K562 (cell line): Measurements from ENCODE around the gene RAB11FIP2. TPM values are rescaled to one million over a fixed set of nuclear protein-coding genes. Genes with fewer than 3 reads are reported as not detected.

Experiments
- ATAC-seq: fragments of 200-7000 bp; cut with Tn5 transposase; 3 replicates; pipeline ENCODE4 v1.9.1; 2020; ENCODE audit warnings: moderate library complexity
- BruUV-seq: library from RNA; stranded (reverse); fragments of 400-500 nt; replicated peaks from 2 replicates; lab custom pipeline; 2021; lab: Mats Ljungman, UMichigan
- CTCF ChIA-PET: fragments of 300-600 bp; formaldehyde crosslinking; extraction: SDS; loops from one replicate; lab custom pipeline; 2021; ENCODE audit warnings: low intra/inter-chr PET ratio; lab: Yijun Ruan, JAX
- POLR2A ChIA-PET: fragments of 300-600, 350-650 bp; sonication (Branson Sonifier 250); formaldehyde crosslinking; extraction: SDS; loops from one replicate; lab custom pipeline; 2021; ENCODE audit warnings: antibody characterized with exemption, inconsistent platforms; lab: Yijun Ruan, JAX
- DNase-seq, 4 experiments: peaks; one replicate each; pipeline versions ENCODE4 v3.0.0 to v3.0.0-alpha.2; 2011 to 2018; ENCODE audit warnings: low spot score in 3 of 4, mixed read lengths in 3 of 4; ENCODE audit errors: extremely low read depth in 1 of 4
- FAIRE-seq: peaks from 2 replicates; lab custom pipeline; 2011; peaks lifted over from hg19 to GRCh38; lab: Jason Lieb, UNC
- H2AFZ ChIP-seq: 2 replicates; pipeline ENCODE4 v1.6.0; 2011; ENCODE audit warnings: low read depth, low read length, control low read depth, inconsistent platforms
- H3K27ac ChIP-seq: fragments of 200-600 bp; 3 replicates; pipeline ENCODE4 v1.8.0; 2011; ENCODE audit warnings: low read depth, mild to moderate bottlenecking, control low read depth, inconsistent platforms, low read length, moderate library complexity, mixed read lengths; ENCODE audit errors: extremely low read depth
- H3K27me3 ChIP-seq, 2 experiments: fragments of 300-600 bp in 1 of 2; 2 replicates in 1 of 2; 3 replicates in 1 of 2; pipeline versions ENCODE4 v1.6.0 to v1.8.0; 2011; ENCODE audit warnings: inconsistent platforms in 2 of 2, low read length in 2 of 2, mild to moderate bottlenecking in 1 of 2, mixed read lengths in 1 of 2, moderate library complexity in 1 of 2; ENCODE audit not compliant: control insufficient read depth in 2 of 2, insufficient read depth in 2 of 2
- H3K36me3 ChIP-seq: fragments of 300-600 bp; 3 replicates; pipeline ENCODE4 v1.8.0; 2011; ENCODE audit warnings: mild to moderate bottlenecking, low read length, inconsistent platforms; ENCODE audit not compliant: control insufficient read depth, insufficient read depth
- H3K4me1 ChIP-seq, 2 experiments: fragments of 200-600 bp in 1 of 2; replicated peaks in 1 of 2; 2 replicates in 1 of 2; 3 replicates in 1 of 2; pipeline versions ENCODE4 v1.5.1 to v1.8.0; 2011; ENCODE audit warnings: inconsistent platforms in 2 of 2, low read length in 2 of 2, mild to moderate bottlenecking in 1 of 2, mixed read lengths in 1 of 2, moderate library complexity in 1 of 2; ENCODE audit not compliant: control insufficient read depth in 2 of 2, insufficient read depth in 2 of 2
- H3K4me2 ChIP-seq: 2 replicates; pipeline ENCODE4 v1.6.1; 2011; ENCODE audit warnings: low read length, control low read depth, inconsistent platforms, mixed read lengths; ENCODE audit not compliant: insufficient read depth
- H3K4me3 ChIP-seq: fragments of 200-600 bp; sonication (generic), shearing (Covaris generic); 2 replicates; pipeline ENCODE4 v1.5.1; 2016; ENCODE audit warnings: control low read depth, inconsistent platforms
- H3K79me2 ChIP-seq: fragments of 200-600 bp; 3 replicates; pipeline ENCODE4 v1.8.0; 2011; ENCODE audit warnings: low read length, inconsistent platforms; ENCODE audit not compliant: control insufficient read depth, insufficient read depth
- H3K9ac ChIP-seq, 2 experiments: 2 replicates each; pipeline versions ENCODE4 v1.6.0 to v1.6.1; 2011; ENCODE audit warnings: low read depth in 2 of 2, low read length in 2 of 2, control low read depth in 1 of 2, inconsistent platforms in 1 of 2, mild to moderate bottlenecking in 1 of 2, mixed read lengths in 1 of 2; ENCODE audit not compliant: insufficient read depth in 1 of 2
- H3K9me1 ChIP-seq: one replicate; pipeline ENCODE4 v1.6.0; 2011; ENCODE audit warnings: inconsistent platforms, mild to moderate bottlenecking, low read length, moderate library complexity; ENCODE audit not compliant: control insufficient read depth, insufficient read depth
- H3K9me3 ChIP-seq: replicated peaks from 2 replicates; pipeline ENCODE4 v1.5.1; 2011; ENCODE audit warnings: low read depth, low read length, inconsistent platforms; ENCODE audit not compliant: control insufficient read depth, insufficient read depth
- H4K20me1 ChIP-seq: replicated peaks from 2 replicates; pipeline ENCODE4 v1.6.1; 2011; ENCODE audit warnings: low read length, inconsistent platforms, mixed read lengths; ENCODE audit not compliant: control insufficient read depth, insufficient read depth
- EWSR1 ChIP-seq: fragments of 450-650 bp; IDR thresholded peaks from 2 replicates; pipeline ENCODE4 v1.6.1; 2018; ENCODE audit warnings: borderline replicate concordance, mild to moderate bottlenecking, low read depth, moderate library complexity; ENCODE audit not compliant: partially characterized antibody
- FOXA1 ChIP-seq: fragments of 450-650 bp; IDR thresholded peaks from 2 replicates; pipeline ENCODE4 v1.6.1; 2016; ENCODE audit warnings: mild to moderate bottlenecking, borderline replicate concordance
- HDAC1 ChIP-seq, 2 experiments: fragments of 450-650 bp; IDR thresholded peaks; 2 replicates each; pipeline ENCODE4 v1.6.1; 2016 to 2017; ENCODE audit warnings: inconsistent platforms in 1 of 2, mild to moderate bottlenecking in 1 of 2, moderate library complexity in 1 of 2
- KDM2B ChIP-seq: fragments of 250-450 bp; sonication (Bioruptor Pico); IDR thresholded peaks from 2 replicates; pipeline ENCODE4 v1.8.0; 2021; ENCODE audit warnings: mild to moderate bottlenecking, moderate library complexity
- MEF2A ChIP-seq: IDR thresholded peaks from 2 replicates; pipeline ENCODE4 v1.6.1; 2011; ENCODE audit warnings: low read depth, mild to moderate bottlenecking, low read length, moderate library complexity; ENCODE audit not compliant: control insufficient read depth
- NCOA4 ChIP-seq: fragments of 450-650 bp; IDR thresholded peaks from 2 replicates; pipeline ENCODE4 v1.6.1; 2018; ENCODE audit warnings: mild to moderate bottlenecking; ENCODE audit not compliant: partially characterized antibody
- NONO ChIP-seq, 2 experiments: fragments of 200-400 bp in 1 of 2; fragments of 450-650 bp in 1 of 2; formaldehyde crosslinking in 1 of 2; IDR thresholded peaks; 2 replicates each; pipeline ENCODE4 v1.6.1; 2017; ENCODE audit warnings: low read depth in 2 of 2, mild to moderate bottlenecking in 2 of 2, moderate library complexity in 2 of 2, low read length in 1 of 2
- SAFB2 ChIP-seq: fragments of 200-400 bp; formaldehyde crosslinking; IDR thresholded peaks from 2 replicates; pipeline ENCODE4 v1.6.1; 2018; ENCODE audit warnings: borderline replicate concordance, low read length, low read depth, moderate library complexity; ENCODE audit not compliant: severe bottlenecking
- ZBTB17 ChIP-seq: fragments of 450-650 bp; formaldehyde crosslinking; IDR thresholded peaks from 2 replicates; pipeline ENCODE4 v1.4.0; 2020; ENCODE audit warnings: mild to moderate bottlenecking
- WGBS: fragments of 100-300 bp; shearing (Covaris generic); methylation state at CpG from one replicate; pipeline ENCODE4 v1.1.6; 2016; ENCODE audit warnings: low coverage, mixed read lengths; ENCODE audit not compliant: insufficient coverage; ENCODE audit errors: missing lambda C conversion rate; 5-methylcytosine and 5-hydroxymethylcytosine counted together
- in situ Hi-C: fragments of 300-500 bp; cut with MboI; formaldehyde crosslinking; loops from 4 replicates; pipeline ENCODE4 v1.15.0; 2018; ENCODE audit warnings: inconsistent platforms, mixed read lengths
- intact Hi-C: fragments of 100-400 bp; cut with micrococcal nuclease; formaldehyde crosslinking; loops from 2 replicates; pipeline ENCODE4 v1.14.2; 2022
- polyA plus RNA-seq, 8 experiments: library from polyadenylated mRNA; depleted of rRNA in 4 of 8; stranded (reverse) in 5 of 8; unstranded in 3 of 8; fragments of >200 nt; fragmentation: Nextera tagmentation in 2 of 8; fragmentation: Illumina TruSeq in 1 of 8; extraction: Ambion mirVana in 2 of 8; extraction: Trizol in 1 of 8; gene quantifications; 2 replicates each; pipeline versions ENCODE4 v1.2.1 to v1.2.3, GENCODE V29; 2011 to 2014; ENCODE audit warnings: inconsistent platforms in 1 of 8, missing spikeins in 1 of 8
- total RNA-seq, 7 experiments: library from RNA; depleted of rRNA in 6 of 7; stranded (reverse); fragments of >200 nt in 6 of 7; fragmentation: Illumina TruSeq in 2 of 7; extraction: Trizol in 2 of 7; gene quantifications; 2 replicates each; pipeline versions ENCODE4 v1.2.1 to v1.2.3, GENCODE V29; 2011 to 2021; ENCODE audit warnings: low replicate concordance in 1 of 7

Gene RAB11FIP2
- total and polyA plus RNA-seq, 9 of the 15 experiments (the other 6 are each of a cell fraction or from before 2014, with no cell fraction given), result 3.0 to 10.6 (median 3.9) TPM

- TF ChIP-seq SAFB2, result no peak
- no peak for TF ChIP-seq NCOA4
- no peak for TF ChIP-seq MEF2A
- no peak for TF ChIP-seq KDM2B
- TF ChIP-seq NONO (IDR thresholded peaks at IDR 0.05; ENCODE audit: low read depth in 2 of 2, low read length in 1 of 2), result no peak
- no peak for TF ChIP-seq EWSR1
Measured at GRCh38 chr10:118036281-118036875, 10.4 kb downstream of the RAB11FIP2 start (continued).

- 86% methylated on average over 7 of the region's 7 CpGs for WGBS
- no peak overlapping the region for H3K4me2 ChIP-seq
- H2AFZ ChIP-seq, result no peak overlapping the region
- BruUV-seq, result no TSS peak
- H3K79me2 ChIP-seq, result no peaks in the 10 kb centered on the region
- H3K9ac ChIP-seq, result no peak overlapping the region
- CTCF ChIA-PET, result no interaction called here
- no peak for FAIRE-seq
- H3K4me1 ChIP-seq, result no peaks in the 10 kb centered on the region
- H3K4me3 ChIP-seq, result no peak overlapping the region
- peaks cover 2% of the 10 kb centered on the region; the same call in 1 of the 3 replicates for H3K36me3 ChIP-seq
- H4K20me1 ChIP-seq, result no peaks in the 10 kb centered on the region
- no peak for ATAC-seq
- POLR2A ChIA-PET, result no interaction called here
- TF ChIP-seq ZBTB17 (CRISPR knock-in tag) (no peak), HDAC1 (IDR thresholded peaks at IDR 0.05) (no peak), FOXA1 (no peak)
- TF ChIP-seq, all 486 proteins: peak for 0
- Histone ChIP-seq H3K9me3 (no peaks in the 10 kb centered on the region), H3K27me3 (no peaks in the 10 kb centered on the region), H3K27ac (no peak overlapping the region), H3K9me1 (no peaks in the 10 kb centered on the region)
- intact Hi-C loops (no loop called here), in situ Hi-C loops (no loop called here)
- DNase-seq, result no peak
Measured at GRCh38 chr10:118035354-118036005, 11.3 kb downstream of the RAB11FIP2 start.
